Astrocyte (in vitro differentiated cells and primary cell): ENCODE measurements around the gene LACRT.

Experiments
- CTCF ChIP-seq: IDR thresholded peaks from 2 replicates; pipeline ENCODE4 v1.5.1; 2011; ENCODE audit warnings: low read depth, mild to moderate bottlenecking, inconsistent platforms, low read length, moderate library complexity; ENCODE audit not compliant: insufficient read depth
- EZH2 ChIP-seq: IDR thresholded peaks from 2 replicates; pipeline ENCODE4 v1.6.1; 2012; ENCODE audit warnings: mild to moderate bottlenecking, low read length, inconsistent platforms; ENCODE audit not compliant: insufficient read depth

- TF ChIP-seq CTCF (no peak), EZH2 (no peak)
Measured at GRCh38 chr12:54612225-54612750, 22.4 kb downstream of the LACRT start.
